MM.1S (cell line): ENCODE results near the gene GPATCH2.

Source experiments
- DNase-seq: peaks from one replicate; pipeline ENCODE4 v3.0.0-alpha.2; 2015
- H2AFZ ChIP-seq: fragments of 300-600 bp; sonication (generic); 2 replicates; pipeline ENCODE4 v1.6.0; 2016; ENCODE audit warnings: antibody characterized with exemption, low read length
- H3F3A ChIP-seq: fragments of 300-600 bp; sonication (generic); 2 replicates; pipeline ENCODE4 v1.6.1; 2016; ENCODE audit warnings: mild to moderate bottlenecking, antibody characterized with exemption, low read length, moderate library complexity, mixed read lengths; ENCODE audit not compliant: insufficient read depth
- H3K27ac ChIP-seq: fragments of 300-600 bp; sonication (generic); 2 replicates; pipeline ENCODE4 v1.5.1; 2016; ENCODE audit warnings: mild to moderate bottlenecking, low read length
- H3K27me3 ChIP-seq: fragments of 300-600 bp; sonication (generic); replicated peaks from 2 replicates; pipeline ENCODE4 v1.6.0; 2016; ENCODE audit warnings: low read length; ENCODE audit not compliant: insufficient read depth
- H3K36me3 ChIP-seq: fragments of 300-600 bp; sonication (generic); replicated peaks from 2 replicates; pipeline ENCODE4 v1.6.1; 2016; ENCODE audit warnings: mild to moderate bottlenecking, low read length, mixed read lengths; ENCODE audit not compliant: insufficient read depth
- H3K4me1 ChIP-seq: fragments of 300-600 bp; sonication (generic); 2 replicates; pipeline ENCODE4 v1.6.1; 2016; ENCODE audit warnings: low read length, mixed read lengths
- H3K4me2 ChIP-seq: fragments of 300-600 bp; sonication (generic); 2 replicates; pipeline ENCODE4 v1.6.0; 2016; ENCODE audit warnings: low read depth, low read length
- H3K4me3 ChIP-seq: fragments of 300-600 bp; sonication (generic); 2 replicates; pipeline ENCODE4 v1.5.1; 2016; ENCODE audit warnings: low read length, mixed read lengths
- H3K79me2 ChIP-seq: fragments of 300-600 bp; sonication (generic); 2 replicates; pipeline ENCODE4 v1.6.1; 2016; ENCODE audit warnings: mixed run types, low read length, mixed read lengths
- H3K9ac ChIP-seq: fragments of 300-600 bp; sonication (generic); 2 replicates; pipeline ENCODE4 v1.6.1; 2016; ENCODE audit warnings: low read length, mixed read lengths
- H3K9me2 ChIP-seq: fragments of 300-600 bp; sonication (generic); replicated peaks from 2 replicates; pipeline ENCODE4 v1.6.1; 2016; ENCODE audit warnings: mild to moderate bottlenecking, low read length, mixed read lengths; ENCODE audit not compliant: insufficient read depth
- H3K9me3 ChIP-seq: fragments of 300-600 bp; sonication (generic); replicated peaks from 2 replicates; pipeline ENCODE4 v1.6.1; 2016; ENCODE audit warnings: mild to moderate bottlenecking, low read length, mixed read lengths; ENCODE audit not compliant: insufficient read depth
- H4K20me1 ChIP-seq: fragments of 300-600 bp; sonication (generic); 2 replicates; pipeline ENCODE4 v1.6.1; 2016; ENCODE audit warnings: mild to moderate bottlenecking, low read length, moderate library complexity, mixed read lengths; ENCODE audit not compliant: insufficient read depth
- CTCF ChIP-seq: fragments of 300-600 bp; sonication (generic); IDR thresholded peaks from 2 replicates; pipeline ENCODE4 v1.5.1; 2016; ENCODE audit warnings: antibody characterized with exemption, low read length, mixed read lengths
- EZH2 ChIP-seq: fragments of 300-600 bp; sonication (generic); optimal IDR thresholded peaks from 2 replicates; pipeline ENCODE3; 2017; ENCODE audit warnings: low read depth, mild to moderate bottlenecking, antibody characterized with exemption, low read length, mixed read lengths
- EZH2phosphoT487 ChIP-seq: fragments of 300-600 bp; sonication (generic); IDR thresholded peaks from 2 replicates; pipeline ENCODE4 v1.6.1; 2018; ENCODE audit warnings: antibody characterized with exemption, low read length

Gene GPATCH2

GRCh38 chr1:217482356-217483102, 148.4 kb downstream of the GPATCH2 start:
- TF ChIP-seq CTCF, result no peak
- no peak for TF ChIP-seq EZH2phosphoT487
- TF ChIP-seq EZH2, result no peak
- H3K9me2 ChIP-seq, result no peaks in the 10 kb centered on the region
- H3K4me1 ChIP-seq, result no peaks in the 10 kb centered on the region
- H3K27me3 ChIP-seq, result no peaks in the 10 kb centered on the region
- no peaks in the 10 kb centered on the region for H3F3A ChIP-seq
- no peak overlapping the region for H3K27ac ChIP-seq
- H3K36me3 ChIP-seq, result no peaks in the 10 kb centered on the region
- H3K4me2 ChIP-seq, result no peak overlapping the region
- no peaks in the 10 kb centered on the region for H3K79me2 ChIP-seq
- H3K9ac ChIP-seq, result no peak overlapping the region
- H2AFZ ChIP-seq, result no peak overlapping the region
- no peak overlapping the region for H3K4me3 ChIP-seq
- H3K9me3 ChIP-seq, result no peaks in the 10 kb centered on the region
- H4K20me1 ChIP-seq, result no peaks in the 10 kb centered on the region
- DNase-seq, result peak; percentile 35

DNA sequence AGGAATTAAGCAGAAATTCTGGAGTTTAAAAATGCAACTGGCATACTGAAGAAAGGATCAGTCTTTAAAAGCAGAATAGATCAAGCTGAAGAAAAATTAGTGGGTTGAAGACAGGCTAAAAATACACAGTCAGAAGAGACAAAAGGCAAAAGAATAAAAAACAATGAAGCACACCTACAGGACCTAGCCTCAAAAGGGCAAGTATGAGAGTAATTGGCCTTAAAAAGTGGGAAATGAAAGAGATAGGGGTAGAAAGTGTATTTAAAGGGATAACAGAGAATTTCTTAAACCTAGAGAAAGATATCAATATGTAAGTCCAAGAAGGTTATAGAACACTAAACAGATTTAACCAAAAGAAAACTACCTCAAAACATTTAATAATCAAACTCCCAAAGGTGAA, 152.4 kb downstream of the GPATCH2 start:
- H3K27ac ChIP-seq, result no peak overlapping the region
- H4K20me1 ChIP-seq, result no peaks in the 10 kb centered on the region
- no peaks in the 10 kb centered on the region for H3K4me1 ChIP-seq
- H3K36me3 ChIP-seq, result no peaks in the 10 kb centered on the region
- no peaks in the 10 kb centered on the region for H3K9me2 ChIP-seq
- no peaks in the 10 kb centered on the region for H3K27me3 ChIP-seq
- no peak for DNase-seq
- H3K9me3 ChIP-seq, result no peaks in the 10 kb centered on the region
- H3F3A ChIP-seq, result no peaks in the 10 kb centered on the region
- H2AFZ ChIP-seq, result no peak overlapping the region
- no peak for TF ChIP-seq EZH2
- TF ChIP-seq CTCF, result no peak
- no peak for TF ChIP-seq EZH2phosphoT487
- no peak overlapping the region for H3K9ac ChIP-seq
- H3K79me2 ChIP-seq, result no peaks in the 10 kb centered on the region
- no peak overlapping the region for H3K4me2 ChIP-seq
- H3K4me3 ChIP-seq, result no peak overlapping the region

DNA sequence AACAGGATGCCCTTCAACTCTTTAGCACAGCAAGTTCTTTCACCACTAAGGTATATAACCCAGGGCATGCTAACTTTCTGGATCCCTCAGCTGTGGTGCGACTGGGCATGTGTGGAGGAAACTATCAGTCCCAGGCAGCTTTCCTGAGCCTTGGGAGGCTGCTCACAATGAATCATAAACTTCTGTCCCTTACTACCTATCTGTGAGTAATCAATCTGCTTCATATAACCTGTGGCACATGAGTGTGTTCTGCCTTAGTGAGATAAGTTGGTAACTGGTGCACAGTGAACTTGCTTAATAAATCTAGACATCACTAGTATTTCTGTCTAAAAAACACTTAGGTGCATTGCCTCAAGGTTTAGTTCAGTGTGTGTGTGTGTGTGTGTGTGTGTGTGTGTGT, 158.0 kb downstream of the GPATCH2 start:
- Histone ChIP-seq H3K9ac (no peak overlapping the region), H3K9me2 (no peaks in the 10 kb centered on the region), H3K4me3 (no peak overlapping the region), H3K4me1 (no peaks in the 10 kb centered on the region), H3F3A (no peaks in the 10 kb centered on the region), H4K20me1 (no peaks in the 10 kb centered on the region; the same call in 1 of the 2 replicates), H3K27me3 (no peaks in the 10 kb centered on the region), H3K79me2 (no peaks in the 10 kb centered on the region), H3K27ac (no peak overlapping the region), H3K4me2 (no peak overlapping the region), H3K36me3 (no peaks in the 10 kb centered on the region), H3K9me3 (no peaks in the 10 kb centered on the region), H2AFZ (no peak overlapping the region)
- no peak for DNase-seq
- TF ChIP-seq EZH2 (no peak), CTCF (no peak), EZH2phosphoT487 (no peak)
